NB4 (cell line): ENCODE measurements around the gene IL17B.

Source experiments
- DNase-seq: peaks from one replicate; pipeline ENCODE4 v3.0.0; 2010; ENCODE audit warnings: low read depth
- H3K4me3 ChIP-seq: one replicate; pipeline ENCODE4 v1.5.1; 2011; ENCODE audit warnings: mild to moderate bottlenecking, low read depth, low read length, moderate library complexity
- CTCF ChIP-seq: IDR thresholded peaks from one replicate; pipeline ENCODE4 v1.5.1; 2012; ENCODE audit warnings: low read depth, low read length
- MYC ChIP-seq: IDR thresholded peaks from 2 replicates; pipeline ENCODE4 v1.6.1; 2011; ENCODE audit warnings: low read depth, low read length
- POLR2A ChIP-seq: IDR thresholded peaks from 2 replicates; pipeline ENCODE4 v1.6.1; 2011; ENCODE audit warnings: mild to moderate bottlenecking; ENCODE audit not compliant: insufficient read length; ENCODE audit errors: extremely low read depth
- TF ChIP-seq, protein P1 (sequence below): IDR thresholded peaks from 2 replicates; pipeline ENCODE4 v1.6.1; 2011; ENCODE audit warnings: low read depth, low read length

The IL17B gene

DNA sequence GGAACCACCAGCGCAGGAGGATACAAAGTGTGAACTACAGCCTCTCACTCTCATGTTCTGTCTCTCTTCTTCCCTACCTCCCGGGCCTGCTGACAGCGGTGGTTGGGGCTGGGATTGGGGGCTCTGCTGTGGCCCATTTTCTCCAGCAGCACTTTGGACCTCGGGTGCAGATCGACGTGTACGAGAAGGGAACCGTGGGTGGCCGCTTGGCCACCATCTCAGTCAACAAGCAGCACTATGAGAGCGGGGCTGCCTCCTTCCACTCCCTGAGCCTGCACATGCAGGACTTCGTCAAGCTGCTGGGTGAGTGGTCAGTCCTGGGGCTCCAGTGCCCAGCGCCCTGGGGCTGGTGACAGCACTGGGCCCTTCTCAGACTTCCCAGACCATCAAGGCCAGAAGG lies 16.6 kb downstream of the IL17B start:
- TF ChIP-seq POLR2A = no peak
- TF ChIP-seq, protein P1, sequence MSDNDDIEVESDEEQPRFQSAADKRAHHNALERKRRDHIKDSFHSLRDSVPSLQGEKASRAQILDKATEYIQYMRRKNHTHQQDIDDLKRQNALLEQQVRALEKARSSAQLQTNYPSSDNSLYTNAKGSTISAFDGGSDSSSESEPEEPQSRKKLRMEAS = no peak
- no peak for TF ChIP-seq MYC
- TF ChIP-seq CTCF = no peak
- H3K4me3 ChIP-seq = no peak overlapping the region
- no peak for DNase-seq

DNA sequence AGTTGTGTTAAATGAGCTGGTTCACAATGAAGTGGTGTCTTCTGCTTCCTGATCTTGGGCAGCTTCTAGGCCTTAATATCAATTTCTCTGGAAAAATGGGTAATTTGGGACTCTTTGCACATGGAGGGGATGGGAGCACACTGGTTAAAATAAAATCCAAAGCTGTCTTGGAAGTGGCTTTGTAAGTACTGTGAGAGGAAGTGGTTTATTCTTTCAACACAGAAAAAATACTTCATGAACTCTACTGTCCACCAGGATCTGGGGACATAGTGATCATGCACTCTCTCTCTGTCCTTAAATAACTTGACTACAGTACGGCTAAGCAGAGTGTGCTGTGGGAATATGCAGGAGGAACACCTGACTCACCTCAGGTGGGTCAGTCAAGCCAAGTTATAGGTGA lies 18.8 kb downstream of the IL17B start:
- no peak overlapping the region for H3K4me3 ChIP-seq
- DNase-seq = peak; percentile 42
- TF ChIP-seq POLR2A = no peak
- no peak for TF ChIP-seq MYC
- TF ChIP-seq, protein P1 = no peak
- TF ChIP-seq CTCF = no peak

DNA sequence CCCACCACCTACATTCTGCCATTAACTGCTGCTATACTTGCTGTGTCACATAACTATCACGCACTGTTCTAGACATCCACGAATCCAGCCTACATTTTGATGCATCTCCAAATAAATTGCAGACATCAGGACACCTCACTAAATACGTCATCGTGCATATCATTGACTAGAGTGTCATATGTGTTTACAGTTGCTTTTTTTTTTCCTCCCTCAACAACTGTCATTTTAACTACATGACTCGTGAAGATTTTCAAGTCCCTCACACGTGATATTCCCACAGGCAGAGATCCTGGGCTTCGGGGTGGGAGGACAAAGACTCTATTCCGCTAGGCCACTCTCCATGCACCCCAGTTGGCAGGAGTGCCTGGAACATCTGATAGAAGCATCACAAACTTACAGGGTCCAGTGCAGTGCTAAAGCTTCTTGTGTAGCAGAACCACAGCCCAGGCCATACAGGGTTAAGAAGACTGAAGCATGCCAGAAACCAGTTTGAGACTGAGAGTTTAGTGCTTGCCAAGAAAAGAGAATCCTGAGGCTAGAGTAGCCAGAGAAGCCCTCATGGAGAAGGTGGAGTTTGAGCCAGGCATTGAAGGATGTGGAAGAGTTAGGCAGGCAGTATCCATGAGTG lies 20.1 kb downstream of the IL17B start:
- H3K4me3 ChIP-seq = peak overlapping the region; percentile 76
- TF ChIP-seq, protein P1 = no peak
- TF ChIP-seq MYC (no peak), CTCF (no peak), POLR2A (no peak)
- no peak for DNase-seq

DNA sequence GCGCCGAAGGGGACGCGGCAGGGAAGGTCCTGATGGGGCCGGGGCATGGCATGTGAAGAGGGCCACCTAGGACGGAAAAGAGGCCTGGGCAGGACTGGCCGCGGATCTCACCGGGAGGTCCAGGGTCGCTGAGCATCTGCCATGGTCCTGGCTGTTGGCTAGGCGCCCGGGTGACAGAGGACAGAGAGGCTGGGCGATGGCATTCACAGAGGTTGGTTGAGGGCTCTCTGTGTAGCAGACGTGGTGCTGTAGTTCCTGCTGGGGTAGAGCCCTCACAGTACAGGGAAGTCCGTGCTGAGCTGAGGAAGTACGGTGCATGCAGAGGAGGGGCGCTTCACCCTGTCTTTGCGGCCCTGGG lies 20.8 kb downstream of the IL17B start:
- no peak for TF ChIP-seq POLR2A
- DNase-seq = peak; percentile 73

DNA sequence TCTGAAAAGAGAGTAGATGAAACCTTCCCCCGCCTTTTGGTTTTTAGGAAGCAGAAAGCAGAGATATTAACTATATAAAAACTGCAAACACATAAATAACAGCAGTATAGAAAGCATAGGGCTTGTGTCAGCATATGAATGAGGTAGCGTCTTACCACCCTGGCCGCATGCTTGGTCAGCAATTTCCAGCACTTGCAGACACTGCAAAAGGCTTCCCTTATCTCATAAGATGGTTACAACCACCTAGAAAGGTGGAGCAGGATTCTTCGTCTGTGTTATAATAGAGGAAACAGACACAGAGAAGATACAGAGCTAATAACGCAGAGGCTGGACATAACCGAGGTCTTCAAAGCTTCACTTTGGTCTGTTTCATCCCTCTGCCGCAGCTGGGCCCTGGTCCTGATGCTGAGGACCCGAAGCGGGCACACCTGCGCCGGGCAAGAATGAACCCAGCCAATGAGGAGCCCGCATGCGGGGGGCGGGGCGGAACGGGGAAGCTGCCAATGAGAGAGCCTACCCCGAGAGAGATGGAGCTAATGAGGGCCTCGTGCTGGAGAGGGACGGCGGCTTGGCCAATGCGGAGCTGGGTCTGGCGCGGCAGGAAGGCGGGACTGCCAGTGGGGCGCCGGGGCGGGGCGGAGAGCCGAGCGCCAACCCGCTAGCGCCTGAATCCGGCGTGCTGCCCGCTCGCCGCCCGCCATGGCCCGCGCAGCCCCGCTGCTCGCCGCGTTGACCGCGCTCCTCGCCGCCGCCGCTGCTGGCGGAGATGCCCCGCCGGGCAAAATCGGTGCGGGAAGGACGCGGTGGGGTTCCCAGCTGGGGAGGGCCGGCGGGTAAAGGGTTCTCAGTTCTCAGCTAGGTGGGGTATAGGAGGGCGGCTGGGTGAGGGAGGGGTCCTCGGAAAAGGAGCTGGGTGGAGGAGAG lies 21.5 kb downstream of the IL17B start, which contains the start of gene PCYOX1L:
PCYOX1L (plus strand) TSS at position 677 of the 924 bp plus-strand sequence; CDS start at position 700, 23 bp downstream.
- peak; percentile 96 for DNase-seq
- peak within 1 kb of the TSS; percentile 76 for H3K4me3 ChIP-seq

More for the DNA sequence above, 20.8 kb downstream of the IL17B start:
- peak overlapping the region; percentile 76 for H3K4me3 ChIP-seq

More for the DNA sequence above, 21.5 kb downstream of the IL17B start, which contains the start of gene PCYOX1L:
- TF ChIP-seq, protein P1 = peak; percentile 70
- TF ChIP-seq POLR2A (peak; percentile 83), CTCF (no peak), MYC (peak; percentile 82)
